PC-9 (cell line): ENCODE measurements around the gene SNRPA1. TPM values are rescaled to one million over a fixed set of nuclear protein-coding genes. Genes with fewer than 3 reads are reported as not detected.

Experiments
- BruUV-seq: library from RNA; stranded (reverse); fragments of 400-500 nt; replicated peaks from 2 replicates; lab custom pipeline; 2021; lab: Mats Ljungman, UMichigan
- CTCF ChIA-PET: fragments of 300-600 bp; sonication (Branson Sonifier 250); formaldehyde crosslinking; loops from one replicate; lab custom pipeline; 2022; ENCODE audit warnings: antibody characterized with exemption; lab: Charles Lee
- POLR2A ChIA-PET: fragments of 300-600 bp; sonication (Branson Sonifier 250); formaldehyde crosslinking; loops from one replicate; lab custom pipeline; 2022; ENCODE audit warnings: antibody characterized with exemption; ENCODE audit not compliant: unreplicated experiment; lab: Charles Lee
- DNase-seq, 2 experiments: peaks; one replicate each; pipeline versions ENCODE4 v3.0.0 to v3.0.0-alpha.2; 2015 to 2022; ENCODE audit warnings: mixed read lengths in 1 of 2
- H2AFZ ChIP-seq: fragments of 200-600 bp; sonication (generic); 2 replicates; pipeline ENCODE4 v1.8.1; 2017; ENCODE audit warnings: antibody characterized with exemption
- H3F3A ChIP-seq: fragments of 200-600 bp; sonication (generic); 2 replicates; pipeline ENCODE4 v1.8.1; 2017; ENCODE audit warnings: antibody characterized with exemption, mild to moderate bottlenecking, low read depth; ENCODE audit not compliant: insufficient read depth
- H3K27ac ChIP-seq: fragments of 200-600 bp; sonication (generic); 2 replicates; pipeline ENCODE4 v1.6.1; 2016; ENCODE audit warnings: mixed run types
- H3K27me3 ChIP-seq: fragments of 200-600 bp; sonication (generic); 2 replicates; pipeline ENCODE4 v1.6.1; 2016; ENCODE audit warnings: low read depth, mixed run types; ENCODE audit not compliant: insufficient read depth
- H3K36me3 ChIP-seq: fragments of 200-600 bp; sonication (generic); 2 replicates; pipeline ENCODE4 v1.6.1; 2016; ENCODE audit warnings: low read depth, mixed run types
- H3K4me1 ChIP-seq: fragments of 200-600 bp; sonication (generic); replicated peaks from 2 replicates; pipeline ENCODE4 v1.6.1; 2016; ENCODE audit warnings: mixed run types; ENCODE audit not compliant: insufficient read depth
- H3K4me2 ChIP-seq: fragments of 200-600 bp; sonication (generic); 2 replicates; pipeline ENCODE4 v1.6.1; 2017; ENCODE audit warnings: mixed run types
- H3K4me3 ChIP-seq: fragments of 200-600 bp; sonication (generic); 2 replicates; pipeline ENCODE4 v1.6.1; 2016; ENCODE audit warnings: mixed run types
- H3K79me2 ChIP-seq: fragments of 200-600 bp; sonication (generic); 2 replicates; pipeline ENCODE4 v1.6.1; 2017; ENCODE audit warnings: low read depth, mixed run types
- H3K9me2 ChIP-seq: fragments of 200-600 bp; sonication (generic); 2 replicates; pipeline ENCODE4 v1.8.1; 2017; ENCODE audit warnings: mild to moderate bottlenecking; ENCODE audit not compliant: insufficient read depth
- H3K9me3 ChIP-seq: fragments of 200-600 bp; sonication (generic); 2 replicates; pipeline ENCODE4 v1.8.1; 2016; ENCODE audit warnings: low read depth; ENCODE audit not compliant: insufficient read depth
- H4K20me1 ChIP-seq: fragments of 200-600 bp; sonication (generic); 2 replicates; pipeline ENCODE4 v1.8.1; 2017; ENCODE audit not compliant: insufficient read depth
- EZH2 ChIP-seq: fragments of 200-600 bp; sonication (generic); IDR thresholded peaks from 2 replicates; pipeline ENCODE4 v1.8.0; 2017; ENCODE audit warnings: antibody characterized with exemption, low read depth
- intact Hi-C: fragments of 100-400 bp; cut with micrococcal nuclease; formaldehyde crosslinking; loops from one replicate; pipeline ENCODE4 v1.10.0; 2022; ENCODE audit not compliant: unreplicated experiment
- total RNA-seq: library from RNA; stranded (reverse); gene quantifications from 2 replicates; pipeline ENCODE4 v1.2.3, GENCODE V29; 2021
- TF ChIP-seq, protein P1 (sequence below): fragments of 200-600 bp; sonication (generic); conservative IDR thresholded peaks from 2 replicates; pipeline ENCODE4 v1.6.1; 2017; ENCODE audit warnings: mixed run types, antibody characterized with exemption, mild to moderate bottlenecking, moderate library complexity

SNRPA1 gene
- total RNA-seq, 1 experiment from 2014 or later = 95.0 TPM

DNA sequence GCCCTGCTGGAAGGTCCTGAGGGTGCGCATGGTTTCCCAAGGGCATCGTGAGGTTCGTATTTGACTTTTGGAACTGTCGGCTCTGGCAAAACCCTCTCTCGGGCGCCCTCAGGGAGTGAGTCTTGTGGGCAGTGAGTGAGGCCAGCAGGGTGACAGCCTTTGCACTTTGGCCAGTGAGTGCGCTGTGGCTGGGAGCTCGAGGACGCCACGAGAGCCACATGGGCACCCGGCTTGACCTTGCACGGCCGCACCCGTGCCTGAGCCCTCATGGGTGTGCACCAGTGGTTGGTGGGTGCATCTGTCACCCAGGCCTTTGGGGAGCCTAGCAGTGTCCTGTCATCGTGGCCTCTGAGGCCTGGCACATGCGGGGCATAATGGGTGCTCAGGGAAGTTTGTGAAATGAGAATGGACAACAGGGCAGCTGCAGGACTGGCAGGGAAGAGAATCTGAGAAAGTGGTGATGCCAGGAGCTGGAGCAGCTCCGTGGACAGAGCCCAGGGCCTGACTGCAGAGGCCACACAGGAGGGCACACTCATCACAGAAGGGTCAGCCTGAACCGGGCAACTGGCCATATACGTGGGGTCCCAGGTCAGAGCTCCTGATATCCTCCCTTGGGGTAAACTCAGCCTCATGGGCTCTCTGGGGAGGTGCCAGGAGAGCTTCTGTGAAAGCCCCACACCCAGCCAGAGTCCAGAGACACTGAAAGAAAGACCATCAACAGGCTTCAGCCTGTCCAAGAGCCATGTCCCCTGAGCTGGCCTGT is 30.4 kb upstream of the SNRPA1 start:
- ChIA-PET CTCF (interaction anchor here (0.5 kb wide), 1 partner anchor 21 kb away, joined by 3 read pairs; no protein-coding TSS in a partner anchor), POLR2A (interaction anchor here (0.7 kb wide), 1 partner anchor 45 kb away, joined by 4 read pairs; no protein-coding TSS in a partner anchor)
- Histone ChIP-seq H2AFZ (no peak overlapping the region), H3F3A (no peaks in the 10 kb centered on the region), H3K36me3 (no peaks in the 10 kb centered on the region), H3K4me2 (no peak overlapping the region), H3K4me3 (no peak overlapping the region), H3K27me3 (no peaks in the 10 kb centered on the region), H3K9me2 (no peaks in the 10 kb centered on the region), H3K9me3 (no peaks in the 10 kb centered on the region), H4K20me1 (no peaks in the 10 kb centered on the region), H3K79me2 (no peaks in the 10 kb centered on the region), H3K27ac (no peak overlapping the region), H3K4me1 (no peaks in the 10 kb centered on the region)
- TF ChIP-seq, protein P1, sequence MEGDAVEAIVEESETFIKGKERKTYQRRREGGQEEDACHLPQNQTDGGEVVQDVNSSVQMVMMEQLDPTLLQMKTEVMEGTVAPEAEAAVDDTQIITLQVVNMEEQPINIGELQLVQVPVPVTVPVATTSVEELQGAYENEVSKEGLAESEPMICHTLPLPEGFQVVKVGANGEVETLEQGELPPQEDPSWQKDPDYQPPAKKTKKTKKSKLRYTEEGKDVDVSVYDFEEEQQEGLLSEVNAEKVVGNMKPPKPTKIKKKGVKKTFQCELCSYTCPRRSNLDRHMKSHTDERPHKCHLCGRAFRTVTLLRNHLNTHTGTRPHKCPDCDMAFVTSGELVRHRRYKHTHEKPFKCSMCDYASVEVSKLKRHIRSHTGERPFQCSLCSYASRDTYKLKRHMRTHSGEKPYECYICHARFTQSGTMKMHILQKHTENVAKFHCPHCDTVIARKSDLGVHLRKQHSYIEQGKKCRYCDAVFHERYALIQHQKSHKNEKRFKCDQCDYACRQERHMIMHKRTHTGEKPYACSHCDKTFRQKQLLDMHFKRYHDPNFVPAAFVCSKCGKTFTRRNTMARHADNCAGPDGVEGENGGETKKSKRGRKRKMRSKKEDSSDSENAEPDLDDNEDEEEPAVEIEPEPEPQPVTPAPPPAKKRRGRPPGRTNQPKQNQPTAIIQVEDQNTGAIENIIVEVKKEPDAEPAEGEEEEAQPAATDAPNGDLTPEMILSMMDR = no peak
- TF ChIP-seq EZH2 = no peak
- no peak for DNase-seq
- no TSS peak for BruUV-seq
- intact Hi-C loops = no loop called here

DNA sequence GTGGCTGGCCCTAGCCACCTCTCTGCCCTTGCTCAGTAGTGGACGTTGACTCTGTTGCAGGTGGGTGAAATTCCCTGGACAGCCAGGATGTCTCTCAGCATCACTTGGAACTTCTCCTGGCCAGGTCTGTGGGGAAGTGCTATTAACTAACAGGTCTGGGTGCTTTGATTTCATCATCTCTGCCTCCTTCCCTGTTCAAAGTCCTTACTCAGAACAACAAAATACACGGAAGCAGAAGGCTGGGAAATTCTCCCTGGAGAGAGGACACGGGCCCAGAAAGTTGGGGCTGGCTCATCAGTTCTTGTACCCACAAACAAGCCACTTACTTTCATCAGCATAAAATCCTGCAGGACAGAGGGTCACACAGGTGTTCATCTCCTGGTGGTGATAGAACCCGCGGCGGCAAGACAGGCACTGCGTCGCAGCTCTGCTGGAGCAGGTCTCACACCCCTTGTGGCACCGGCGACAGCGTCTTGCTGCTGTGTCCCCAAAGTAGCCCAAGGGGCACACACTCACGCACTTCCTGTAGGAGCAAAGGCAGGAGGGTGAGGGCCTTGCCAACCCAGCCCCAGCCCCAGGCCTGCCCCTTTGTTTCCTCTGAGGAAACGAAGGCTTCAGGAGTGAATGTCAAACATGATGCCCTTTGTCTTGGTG is 29.6 kb upstream of the SNRPA1 start:
- Histone ChIP-seq H3K27me3 (no peaks in the 10 kb centered on the region), H3K27ac (no peak overlapping the region), H2AFZ (no peak overlapping the region), H3K36me3 (no peaks in the 10 kb centered on the region), H3K79me2 (no peaks in the 10 kb centered on the region), H3F3A (no peaks in the 10 kb centered on the region), H3K9me3 (no peaks in the 10 kb centered on the region), H4K20me1 (no peaks in the 10 kb centered on the region), H3K4me2 (no peak overlapping the region), H3K4me3 (no peak overlapping the region), H3K4me1 (no peaks in the 10 kb centered on the region), H3K9me2 (no peaks in the 10 kb centered on the region)
- ChIA-PET CTCF (no interaction called here), POLR2A (no interaction called here)
- no peak for DNase-seq
- no peak for TF ChIP-seq EZH2
- TF ChIP-seq, protein P1 = no peak
- intact Hi-C loops = no loop called here
- no TSS peak for BruUV-seq

DNA sequence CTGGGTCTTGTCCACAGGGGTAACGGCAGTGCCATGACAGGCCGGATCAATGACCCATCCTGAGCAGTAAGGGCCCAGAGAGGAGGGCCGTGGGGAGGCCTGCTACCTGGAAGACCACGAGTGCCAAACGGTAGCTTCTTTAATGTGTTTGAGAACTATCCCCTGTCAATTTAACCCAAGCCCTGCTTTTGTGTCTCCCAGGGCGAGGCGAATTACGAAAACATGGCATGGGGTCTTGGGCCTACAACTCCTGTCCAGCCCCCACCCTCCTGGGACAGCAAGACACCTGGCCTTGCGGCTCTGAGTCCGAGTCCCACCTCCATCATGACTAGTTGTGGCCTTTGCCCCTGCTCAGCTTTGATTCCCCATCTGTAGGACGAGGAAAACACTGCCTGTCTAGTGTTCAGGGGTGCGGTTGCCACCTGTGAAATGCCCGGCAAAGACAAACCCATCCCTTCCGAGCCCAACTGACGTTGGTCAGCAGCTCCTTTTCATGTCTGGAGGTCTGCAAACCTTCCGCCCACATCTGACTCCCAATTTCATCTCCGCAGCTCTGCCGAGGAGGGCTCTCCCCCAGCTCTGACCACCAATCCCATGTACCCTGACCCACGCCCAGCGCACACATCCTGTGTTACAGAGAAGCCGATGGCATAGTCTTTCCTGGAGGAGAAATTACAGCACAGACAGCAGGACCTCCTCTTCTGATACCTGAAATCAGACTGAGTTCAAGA is 28.9 kb upstream of the SNRPA1 start:
- no peaks in the 10 kb centered on the region for H3K9me2 ChIP-seq
- intact Hi-C loops = no loop called here
- POLR2A ChIA-PET = no interaction called here
- H3K79me2 ChIP-seq = no peaks in the 10 kb centered on the region
- H3K4me2 ChIP-seq = no peak overlapping the region
- no peak for DNase-seq
- no TSS peak for BruUV-seq
- CTCF ChIA-PET = interaction anchor here (0.7 kb wide), 1 partner anchor 19 kb away, joined by 8 read pairs; no protein-coding TSS in a partner anchor
- no peak overlapping the region for H2AFZ ChIP-seq
- H4K20me1 ChIP-seq = no peaks in the 10 kb centered on the region
- H3K36me3 ChIP-seq = no peaks in the 10 kb centered on the region
- no peaks in the 10 kb centered on the region for H3K4me1 ChIP-seq
- H3K4me3 ChIP-seq = no peak overlapping the region
- no peaks in the 10 kb centered on the region for H3K27me3 ChIP-seq
- TF ChIP-seq EZH2 = no peak
- TF ChIP-seq, protein P1 = no peak
- H3K27ac ChIP-seq = no peak overlapping the region
- no peaks in the 10 kb centered on the region for H3K9me3 ChIP-seq
- no peaks in the 10 kb centered on the region for H3F3A ChIP-seq
